ENCODE data around the gene MFSD1. TPM values are rescaled to one million over a fixed set of nuclear protein-coding genes. Genes with fewer than 3 reads are reported as not detected.

MFSD1 gene
- total RNA-seq, 2 donors from 2014 or later = 58.6 to 92.7 TPM

- Histone ChIP-seq H3K36me3 (no peaks in the 10 kb centered on the region), H3K27me3 (replicated peaks; ENCODE audit: insufficient read depth) (no peaks in the 10 kb centered on the region), H3K4me3 (no peak overlapping the region), H3K27ac (no peak overlapping the region), H3K9me3 (no peaks in the 10 kb centered on the region), H3K4me1 (replicated peaks) (no peaks in the 10 kb centered on the region)
- WGBS = 46% methylated on average over 4 of the region's 4 CpGs
- intact Hi-C loops (cut with DNase I) = loop anchor here (2.0 to 10.0 kb wide), 2 partner anchors 411 to 1157 kb away; no protein-coding TSS in a partner anchor
- TF ChIP-seq POLR2AphosphoS5 (IDR thresholded peaks at IDR 0.05) (no peak), POLR2A (IDR thresholded peaks at IDR 0.05) (no peak)
- TF ChIP-seq, protein P1, sequence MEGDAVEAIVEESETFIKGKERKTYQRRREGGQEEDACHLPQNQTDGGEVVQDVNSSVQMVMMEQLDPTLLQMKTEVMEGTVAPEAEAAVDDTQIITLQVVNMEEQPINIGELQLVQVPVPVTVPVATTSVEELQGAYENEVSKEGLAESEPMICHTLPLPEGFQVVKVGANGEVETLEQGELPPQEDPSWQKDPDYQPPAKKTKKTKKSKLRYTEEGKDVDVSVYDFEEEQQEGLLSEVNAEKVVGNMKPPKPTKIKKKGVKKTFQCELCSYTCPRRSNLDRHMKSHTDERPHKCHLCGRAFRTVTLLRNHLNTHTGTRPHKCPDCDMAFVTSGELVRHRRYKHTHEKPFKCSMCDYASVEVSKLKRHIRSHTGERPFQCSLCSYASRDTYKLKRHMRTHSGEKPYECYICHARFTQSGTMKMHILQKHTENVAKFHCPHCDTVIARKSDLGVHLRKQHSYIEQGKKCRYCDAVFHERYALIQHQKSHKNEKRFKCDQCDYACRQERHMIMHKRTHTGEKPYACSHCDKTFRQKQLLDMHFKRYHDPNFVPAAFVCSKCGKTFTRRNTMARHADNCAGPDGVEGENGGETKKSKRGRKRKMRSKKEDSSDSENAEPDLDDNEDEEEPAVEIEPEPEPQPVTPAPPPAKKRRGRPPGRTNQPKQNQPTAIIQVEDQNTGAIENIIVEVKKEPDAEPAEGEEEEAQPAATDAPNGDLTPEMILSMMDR (IDR thresholded peaks at IDR 0.05) = no peak
- DNase-seq (ENCODE audit: low spot score) = no peak
Measured at GRCh38 chr3:158847452-158847821, 45.6 kb downstream of the MFSD1 start.

GRCh38 chr3:158847885-158848284, 46.0 kb downstream of the MFSD1 start:
- TF ChIP-seq POLR2AphosphoS5 (IDR thresholded peaks at IDR 0.05) (no peak), POLR2A (IDR thresholded peaks at IDR 0.05) (no peak)
- TF ChIP-seq, protein P1 (IDR thresholded peaks at IDR 0.05) = no peak
- intact Hi-C loops (cut with DNase I) = loop anchor here (2.0 to 10.0 kb wide), 2 partner anchors 411 to 1157 kb away; no protein-coding TSS in a partner anchor
- Histone ChIP-seq H3K4me3 (no peak overlapping the region), H3K27me3 (replicated peaks; ENCODE audit: insufficient read depth) (no peaks in the 10 kb centered on the region), H3K36me3 (no peaks in the 10 kb centered on the region), H3K4me1 (replicated peaks) (no peaks in the 10 kb centered on the region), H3K27ac (no peak overlapping the region), H3K9me3 (no peaks in the 10 kb centered on the region)
- DNase-seq (ENCODE audit: low spot score) = no peak
- 43% methylated on average over 3 of the region's 3 CpGs for WGBS

DNA sequence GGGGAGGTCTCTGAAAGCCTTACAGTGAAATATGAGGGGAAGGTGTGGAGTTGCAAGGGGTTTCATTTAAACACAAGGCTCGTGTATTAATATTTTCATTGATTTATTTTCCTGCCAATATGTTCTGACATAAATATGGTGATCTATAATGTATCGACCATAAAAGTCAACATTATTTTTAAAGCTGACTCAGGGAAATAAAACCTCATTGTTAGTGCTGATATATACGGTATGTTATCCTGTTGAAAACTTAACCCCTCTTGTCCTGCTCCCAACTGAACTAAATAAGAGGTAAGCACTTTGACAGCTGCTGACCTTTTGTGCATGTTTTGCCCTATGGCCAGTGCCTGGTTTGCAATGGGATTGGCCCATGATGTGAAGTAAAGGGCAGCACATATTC, 47.9 kb downstream of the MFSD1 start:
- WGBS = 59% methylated on average over 3 of the region's 3 CpGs

DNA sequence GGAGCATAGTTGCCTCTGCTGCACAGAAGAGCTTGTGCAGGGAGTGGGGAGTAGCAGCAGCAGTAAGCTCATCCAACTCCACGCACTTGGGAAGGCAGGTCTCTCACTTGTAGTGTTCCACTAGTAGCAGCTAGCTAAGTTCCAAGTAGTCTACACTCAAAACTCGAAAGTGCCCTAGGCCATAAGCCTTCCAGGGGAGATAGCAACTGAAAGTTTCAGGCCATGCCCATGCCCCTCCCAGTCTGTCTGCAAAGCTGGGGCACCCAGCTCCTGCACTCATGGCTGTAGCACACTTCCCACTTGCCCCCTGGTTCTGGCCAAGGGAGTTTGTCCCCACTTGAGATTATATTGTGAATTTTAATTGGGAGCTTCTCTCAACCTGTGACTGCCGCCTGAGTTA, 57.5 kb downstream of the MFSD1 start:
- intact Hi-C loops (cut with DNase I) = no loop called here
- TF ChIP-seq POLR2A (IDR thresholded peaks at IDR 0.05) (no peak), POLR2AphosphoS5 (IDR thresholded peaks at IDR 0.05) (no peak)
- TF ChIP-seq, protein P1 (IDR thresholded peaks at IDR 0.05) = no peak
- H3K4me3 ChIP-seq = no peak overlapping the region
- no peak overlapping the region for H3K27ac ChIP-seq
- H3K4me1 ChIP-seq (replicated peaks) = no peaks in the 10 kb centered on the region
- DNase-seq (ENCODE audit: low spot score) = no peak
- WGBS = 79% methylated on average over 3 of the region's 3 CpGs
- H3K27me3 ChIP-seq (replicated peaks; ENCODE audit: insufficient read depth) = no peaks in the 10 kb centered on the region
- no peaks in the 10 kb centered on the region for H3K9me3 ChIP-seq
- H3K36me3 ChIP-seq = no peaks in the 10 kb centered on the region

More for the DNA sequence above, 47.9 kb downstream of the MFSD1 start:
- no peak for DNase-seq (ENCODE audit: low spot score)
- TF ChIP-seq, protein P1 (IDR thresholded peaks at IDR 0.05) = no peak
- TF ChIP-seq POLR2A (IDR thresholded peaks at IDR 0.05) = no peak
- TF ChIP-seq POLR2AphosphoS5 (IDR thresholded peaks at IDR 0.05) = no peak
- Histone ChIP-seq H3K4me3 (no peak overlapping the region), H3K27ac (no peak overlapping the region), H3K27me3 (replicated peaks; ENCODE audit: insufficient read depth) (no peaks in the 10 kb centered on the region), H3K36me3 (no peaks in the 10 kb centered on the region), H3K4me1 (replicated peaks) (no peaks in the 10 kb centered on the region), H3K9me3 (no peaks in the 10 kb centered on the region)
- intact Hi-C loops (cut with DNase I) = loop anchor here (10.0 kb wide), 1 partner anchor 1155 kb away; no protein-coding TSS in a partner anchor

GRCh38 chr3:158863247-158863646, 61.4 kb downstream of the MFSD1 start:
- Histone ChIP-seq H3K4me1 (replicated peaks) (no peaks in the 10 kb centered on the region), H3K27me3 (replicated peaks; ENCODE audit: insufficient read depth) (no peaks in the 10 kb centered on the region), H3K4me3 (no peak overlapping the region), H3K36me3 (no peaks in the 10 kb centered on the region), H3K9me3 (no peaks in the 10 kb centered on the region), H3K27ac (no peak overlapping the region)
- intact Hi-C loops (cut with DNase I) = no loop called here
- WGBS = 92% methylated on average over 2 of the region's 2 CpGs
- no peak for TF ChIP-seq POLR2AphosphoS5 (IDR thresholded peaks at IDR 0.05)
- TF ChIP-seq, protein P1 (IDR thresholded peaks at IDR 0.05) = no peak
- TF ChIP-seq POLR2A (IDR thresholded peaks at IDR 0.05) = no peak
- no peak for DNase-seq (ENCODE audit: low spot score)
